Fibroblast of villous mesenchyme (primary cell): Measurements from ENCODE around the gene GBE1. TPM values are rescaled to one million over a fixed set of nuclear protein-coding genes. Genes with fewer than 3 reads are reported as not detected.

Experiments
- DNase-seq: peaks from one replicate; pipeline ENCODE4 v3.0.0-alpha.2; 2010; ENCODE audit warnings: low read depth
- H3K4me3 ChIP-seq: 2 replicates; pipeline ENCODE4 v1.5.1; 2011; ENCODE audit warnings: low read depth, mild to moderate bottlenecking, low read length
- total RNA-seq: library from RNA; depleted of rRNA; stranded (reverse); fragments of >200 nt; gene quantifications from 2 replicates; pipeline ENCODE4 v1.2.3, GENCODE V29; 2012
- TF ChIP-seq, protein P1 (sequence below): IDR thresholded peaks from 2 replicates; pipeline ENCODE4 v1.5.1; 2012; ENCODE audit warnings: low read depth, mild to moderate bottlenecking, low read length; ENCODE audit not compliant: insufficient read depth

The GBE1 gene
- total RNA-seq, 1 donor = 231 TPM

DNA sequence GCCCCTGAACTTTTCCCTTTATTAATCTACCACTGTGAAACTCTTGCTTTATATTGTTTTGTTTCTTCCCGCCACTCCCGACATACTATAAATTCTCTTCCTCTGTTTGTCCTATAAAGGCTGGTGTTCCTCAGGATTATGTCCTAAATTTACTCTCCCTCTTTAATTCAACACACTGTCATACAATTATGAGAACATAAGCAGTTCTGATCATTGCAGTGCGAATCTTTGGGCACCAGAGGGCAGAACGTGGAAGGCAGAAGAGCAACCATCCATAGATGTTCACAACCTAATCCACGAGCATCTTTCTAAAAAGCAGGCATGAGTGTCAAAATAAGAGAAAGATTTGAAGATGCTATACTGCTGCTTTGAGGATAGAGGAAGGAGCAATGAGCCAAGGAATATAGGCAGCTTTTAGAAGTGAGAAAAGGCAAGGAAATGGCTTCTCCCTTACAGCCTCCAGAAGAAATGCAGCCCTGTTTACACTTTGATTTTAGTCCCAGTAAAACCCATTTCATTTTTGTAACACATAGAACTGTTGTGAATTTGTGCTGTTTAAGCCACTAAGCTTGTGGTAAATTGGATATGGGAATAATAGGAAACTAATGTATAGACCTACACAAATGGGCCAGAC lies 179.4 kb downstream of the GBE1 start:
- peak; percentile 53 for DNase-seq

GRCh38 chr3:81580355-81580754 lies 181.1 kb downstream of the GBE1 start:
- TF ChIP-seq, protein P1, sequence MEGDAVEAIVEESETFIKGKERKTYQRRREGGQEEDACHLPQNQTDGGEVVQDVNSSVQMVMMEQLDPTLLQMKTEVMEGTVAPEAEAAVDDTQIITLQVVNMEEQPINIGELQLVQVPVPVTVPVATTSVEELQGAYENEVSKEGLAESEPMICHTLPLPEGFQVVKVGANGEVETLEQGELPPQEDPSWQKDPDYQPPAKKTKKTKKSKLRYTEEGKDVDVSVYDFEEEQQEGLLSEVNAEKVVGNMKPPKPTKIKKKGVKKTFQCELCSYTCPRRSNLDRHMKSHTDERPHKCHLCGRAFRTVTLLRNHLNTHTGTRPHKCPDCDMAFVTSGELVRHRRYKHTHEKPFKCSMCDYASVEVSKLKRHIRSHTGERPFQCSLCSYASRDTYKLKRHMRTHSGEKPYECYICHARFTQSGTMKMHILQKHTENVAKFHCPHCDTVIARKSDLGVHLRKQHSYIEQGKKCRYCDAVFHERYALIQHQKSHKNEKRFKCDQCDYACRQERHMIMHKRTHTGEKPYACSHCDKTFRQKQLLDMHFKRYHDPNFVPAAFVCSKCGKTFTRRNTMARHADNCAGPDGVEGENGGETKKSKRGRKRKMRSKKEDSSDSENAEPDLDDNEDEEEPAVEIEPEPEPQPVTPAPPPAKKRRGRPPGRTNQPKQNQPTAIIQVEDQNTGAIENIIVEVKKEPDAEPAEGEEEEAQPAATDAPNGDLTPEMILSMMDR = no peak
- DNase-seq = no peak
- H3K4me3 ChIP-seq = no peak overlapping the region

More for the DNA sequence above, 179.4 kb downstream of the GBE1 start:
- TF ChIP-seq, protein P1 = peak; percentile 78
- no peak overlapping the region for H3K4me3 ChIP-seq

DNA sequence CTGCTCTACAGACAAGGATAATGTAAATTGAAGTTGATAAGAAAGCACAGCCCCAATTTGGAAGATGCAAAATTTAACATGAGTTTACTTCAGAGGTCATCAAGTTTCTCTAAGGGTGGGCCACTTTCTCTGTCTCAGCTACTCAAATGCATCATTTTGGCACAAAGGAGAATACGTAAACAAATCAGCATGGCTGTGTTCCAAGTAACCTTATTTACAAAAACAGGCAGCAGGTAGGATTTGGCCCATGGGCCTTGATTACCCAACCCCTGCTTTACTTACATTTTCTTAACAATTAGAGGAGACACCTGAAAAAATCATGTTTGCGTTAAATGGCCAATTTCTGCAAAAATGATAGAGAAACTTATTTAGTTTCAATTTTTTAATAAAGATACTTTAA lies 181.7 kb downstream of the GBE1 start:
- TF ChIP-seq, protein P1 = no peak
- no peak for DNase-seq
- H3K4me3 ChIP-seq = no peak overlapping the region

DNA sequence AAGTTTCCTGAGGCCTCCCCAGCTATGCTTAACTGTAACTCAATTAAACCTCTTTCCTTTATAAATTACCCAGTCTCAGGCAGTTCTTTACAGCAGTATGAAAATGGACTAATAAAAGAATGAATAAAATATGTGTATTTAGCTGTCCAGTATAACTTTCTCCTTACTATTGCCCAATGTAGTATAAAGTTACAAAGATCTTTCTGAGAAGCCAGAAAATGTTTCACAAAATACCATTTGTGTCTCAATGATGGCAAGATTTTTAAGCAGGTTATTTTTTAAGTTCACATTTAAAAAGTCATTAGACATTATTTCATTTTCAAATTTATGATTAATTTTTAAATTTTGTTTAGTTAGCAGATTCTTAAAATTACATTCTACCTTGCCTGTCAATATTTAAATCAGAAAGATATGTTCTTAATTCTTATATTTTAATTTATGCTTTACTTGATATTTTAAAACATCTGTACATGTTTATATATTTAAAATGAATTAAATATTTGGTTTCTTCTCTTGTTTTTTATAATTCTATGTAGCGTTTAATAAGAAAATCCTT lies 189.2 kb downstream of the GBE1 start:
- H3K4me3 ChIP-seq = no peak overlapping the region
- TF ChIP-seq, protein P1 = no peak
- no peak for DNase-seq

DNA sequence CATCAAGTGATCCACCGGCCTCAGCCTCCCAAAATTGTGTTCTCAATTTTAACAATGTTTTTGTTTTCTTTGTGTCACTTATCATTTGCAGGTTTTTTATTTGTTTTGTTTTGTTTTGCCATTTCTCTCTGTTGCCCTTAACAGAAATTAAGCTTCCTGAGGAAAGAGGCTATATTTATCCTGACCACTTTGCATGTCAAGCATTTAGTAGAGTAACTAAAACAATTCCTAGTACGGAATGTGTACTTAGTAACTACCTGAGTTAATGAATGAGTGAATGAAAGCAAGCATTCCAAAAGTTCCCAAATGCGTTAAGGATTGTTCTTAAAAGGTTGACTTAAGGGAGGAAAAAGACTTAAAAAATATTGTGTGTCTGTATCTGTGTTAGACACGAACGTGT lies 193.1 kb downstream of the GBE1 start:
- no peak for DNase-seq
- TF ChIP-seq, protein P1 = no peak
- H3K4me3 ChIP-seq = no peak overlapping the region

DNA sequence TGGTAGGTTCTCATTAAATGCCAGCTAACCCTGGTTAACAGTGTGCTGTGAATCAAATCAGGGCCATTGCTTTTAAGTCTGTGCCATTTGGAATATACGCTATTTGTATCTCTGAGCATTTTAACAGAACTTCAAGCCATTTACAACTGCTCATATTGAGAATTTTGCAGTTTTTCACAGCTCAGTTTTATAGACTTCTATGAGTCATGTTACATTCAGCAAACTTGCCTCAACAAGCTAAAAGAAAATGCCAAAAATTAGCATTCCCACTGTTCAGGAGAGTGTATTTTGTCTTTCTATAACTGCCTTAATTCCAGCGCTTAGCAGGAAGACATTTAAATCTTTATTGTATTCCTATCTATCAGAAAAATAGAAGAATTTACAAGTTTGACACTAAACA lies 196.4 kb downstream of the GBE1 start:
- no peak overlapping the region for H3K4me3 ChIP-seq
- DNase-seq = no peak
- TF ChIP-seq, protein P1 = no peak

GRCh38 chr3:81558106-81558505 lies 203.3 kb downstream of the GBE1 start:
- TF ChIP-seq, protein P1 = no peak
- no peak for DNase-seq
- H3K4me3 ChIP-seq = no peak overlapping the region
